ENCODE results near the gene RRAS.
A peak's percentile ranks its signal among the peaks of the same experiment; 100 is the strongest.
"Not testable (repeated sequence)": the region's sequence is repeated elsewhere in the genome, so short reads cannot be mapped to it uniquely, and the experiment has no call there.

Gene RRAS

GRCh38 chr19:49652551-49653465, 12.9 kb upstream of the RRAS start:
- no peak for DNase-seq

GRCh38 chr19:49651820-49652550, 12.0 kb upstream of the RRAS start:
- DNase-seq = no peak

GRCh38 chr19:49651029-49651819, 11.3 kb upstream of the RRAS start:
- DNase-seq = no peak

- DNase-seq = no peak
These were observed 6.6 kb upstream of the RRAS start for GRCh38 chr19:49646586-49646985.

- DNase-seq = no peak
These were observed 6.1 kb upstream of the RRAS start for GRCh38 chr19:49645995-49646394.

- DNase-seq = no peak
These were observed 5.6 kb upstream of the RRAS start for GRCh38 chr19:49645592-49645991.

- DNase-seq = no peak
These were observed 3.5 kb upstream of the RRAS start for GRCh38 chr19:49643466-49643865.

- no peak for DNase-seq
These were observed 2.6 kb upstream of the RRAS start for GRCh38 chr19:49642492-49643035.

GRCh38 chr19:49641688-49642491, 1.9 kb upstream of the RRAS start, which contains the start of gene SCAF1:
TSS of gene SCAF1 (plus strand) at chr19:49642209. CDS start at chr19:49645027, 2,818 bp downstream.
- peak; percentile 100 for DNase-seq

GRCh38 chr19:49639401-49640112, 386 bp downstream of the RRAS start:
- DNase-seq = no peak

GRCh38 chr19:49637821-49638738, 1.9 kb downstream of the RRAS start:
- DNase-seq = no peak

GRCh38 chr19:49636233-49636932, 3.6 kb downstream of the RRAS start:
- DNase-seq = no peak

GRCh38 chr19:49635530-49636232, 4.3 kb downstream of the RRAS start:
- DNase-seq = no peak

- not testable (repeated sequence) for DNase-seq
These were observed 6.7 kb downstream of the RRAS start for GRCh38 chr19:49633273-49633672.

GRCh38 chr19:49632576-49632975, 7.4 kb downstream of the RRAS start:
- no peak for DNase-seq

GRCh38 chr19:49631610-49632192, 8.2 kb downstream of the RRAS start:
- DNase-seq = no peak

- DNase-seq = no peak
These were observed 8.8 kb downstream of the RRAS start for GRCh38 chr19:49631014-49631588.

- no peak for DNase-seq
These were observed 10.3 kb downstream of the RRAS start for GRCh38 chr19:49629659-49630058.
